Thoracic aorta (tissue), 2 donors: ENCODE measurements around the gene HRAS. TPM values are rescaled to one million over a fixed set of nuclear protein-coding genes. Genes with fewer than 3 reads are reported as not detected.

Source experiments
- ATAC-seq: fragments of 150-250 bp; one replicate; pipeline ENCODE4 v1.8.0; 2017; ENCODE audit warnings: low read depth; ENCODE audit not compliant: insufficient number of reproducible peaks, low FRiP score
- DNase-seq: peaks from one replicate; pipeline ENCODE4 v3.0.0-alpha.2; 2020; ENCODE audit warnings: low spot score
- H3K27ac ChIP-seq, 2 donors: fragments of 200-600 bp; sonication (generic); 1 replicate in 1 of 2; 2 replicates in 1 of 2; pipeline ENCODE4 v1.5.1; 2016; ENCODE audit warnings: mild to moderate bottlenecking in 2 of 2, moderate library complexity in 2 of 2
- H3K27me3 ChIP-seq: fragments of 200-600 bp; sonication (generic); replicated peaks from 2 replicates; pipeline ENCODE4 v1.6.0; 2016; ENCODE audit warnings: mild to moderate bottlenecking; ENCODE audit not compliant: insufficient read depth
- H3K36me3 ChIP-seq: fragments of 200-600 bp; sonication (generic); one replicate; pipeline ENCODE4 v1.5.1; 2016
- H3K4me1 ChIP-seq, 2 donors: fragments of 200-600 bp; sonication (generic); 1 replicate in 1 of 2; 2 replicates in 1 of 2; pipeline versions ENCODE4 v1.5.1 to v1.6.0; 2016; ENCODE audit warnings: low read depth in 2 of 2, mild to moderate bottlenecking in 1 of 2; ENCODE audit not compliant: control insufficient read depth in 1 of 2
- H3K4me3 ChIP-seq: fragments of 200-600 bp; sonication (generic); 2 replicates; pipeline ENCODE4 v1.5.1; 2016; ENCODE audit warnings: mild to moderate bottlenecking
- H3K9me3 ChIP-seq: fragments of 200-600 bp; sonication (generic); 2 replicates; pipeline ENCODE4 v1.5.1; 2016
- total RNA-seq, 2 donors: library from RNA; depleted of rRNA; stranded (reverse); fragments of >200 nt; gene quantifications; one replicate each; pipeline versions ENCODE4 v1.1.0 to v1.2.3, GENCODE V29; 2016
- TF ChIP-seq, protein P1 (sequence below): fragments of 200-600 bp; sonication (generic); IDR thresholded peaks from one replicate; pipeline ENCODE4 v1.5.1; 2019; ENCODE audit warnings: antibody characterized with exemption

The HRAS gene
- total RNA-seq, 2 donors from 2014 or later: 17.7 to 32.4 TPM

- DNase-seq: no peak
- TF ChIP-seq, protein P1, sequence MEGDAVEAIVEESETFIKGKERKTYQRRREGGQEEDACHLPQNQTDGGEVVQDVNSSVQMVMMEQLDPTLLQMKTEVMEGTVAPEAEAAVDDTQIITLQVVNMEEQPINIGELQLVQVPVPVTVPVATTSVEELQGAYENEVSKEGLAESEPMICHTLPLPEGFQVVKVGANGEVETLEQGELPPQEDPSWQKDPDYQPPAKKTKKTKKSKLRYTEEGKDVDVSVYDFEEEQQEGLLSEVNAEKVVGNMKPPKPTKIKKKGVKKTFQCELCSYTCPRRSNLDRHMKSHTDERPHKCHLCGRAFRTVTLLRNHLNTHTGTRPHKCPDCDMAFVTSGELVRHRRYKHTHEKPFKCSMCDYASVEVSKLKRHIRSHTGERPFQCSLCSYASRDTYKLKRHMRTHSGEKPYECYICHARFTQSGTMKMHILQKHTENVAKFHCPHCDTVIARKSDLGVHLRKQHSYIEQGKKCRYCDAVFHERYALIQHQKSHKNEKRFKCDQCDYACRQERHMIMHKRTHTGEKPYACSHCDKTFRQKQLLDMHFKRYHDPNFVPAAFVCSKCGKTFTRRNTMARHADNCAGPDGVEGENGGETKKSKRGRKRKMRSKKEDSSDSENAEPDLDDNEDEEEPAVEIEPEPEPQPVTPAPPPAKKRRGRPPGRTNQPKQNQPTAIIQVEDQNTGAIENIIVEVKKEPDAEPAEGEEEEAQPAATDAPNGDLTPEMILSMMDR: no peak
- Histone ChIP-seq H3K27ac (no peak overlapping the region), H3K36me3 (peaks cover 37% of the 10 kb centered on the region), H3K9me3 (no peaks in the 10 kb centered on the region), H3K4me1 (peaks cover 19 to 31% of the 10 kb centered on the region in 2 donors), H3K4me3 (no peak overlapping the region), H3K27me3 (no peaks in the 10 kb centered on the region)
- no peak for ATAC-seq
These were observed 34.2 kb downstream of the HRAS start for GRCh38 chr11:501001-501682.

GRCh38 chr11:499201-500076 is 35.9 kb downstream of the HRAS start:
- TF ChIP-seq, protein P1: no peak
- H3K27ac ChIP-seq: no peak overlapping the region
- DNase-seq (no peak), ATAC-seq (no peak)
- H3K4me3 ChIP-seq: no peak overlapping the region
- peaks cover 7 to 14% of the 10 kb centered on the region in 2 donors for H3K4me1 ChIP-seq
- H3K27me3 ChIP-seq: no peaks in the 10 kb centered on the region
- H3K9me3 ChIP-seq: no peaks in the 10 kb centered on the region
- peaks cover 50% of the 10 kb centered on the region for H3K36me3 ChIP-seq

DNA sequence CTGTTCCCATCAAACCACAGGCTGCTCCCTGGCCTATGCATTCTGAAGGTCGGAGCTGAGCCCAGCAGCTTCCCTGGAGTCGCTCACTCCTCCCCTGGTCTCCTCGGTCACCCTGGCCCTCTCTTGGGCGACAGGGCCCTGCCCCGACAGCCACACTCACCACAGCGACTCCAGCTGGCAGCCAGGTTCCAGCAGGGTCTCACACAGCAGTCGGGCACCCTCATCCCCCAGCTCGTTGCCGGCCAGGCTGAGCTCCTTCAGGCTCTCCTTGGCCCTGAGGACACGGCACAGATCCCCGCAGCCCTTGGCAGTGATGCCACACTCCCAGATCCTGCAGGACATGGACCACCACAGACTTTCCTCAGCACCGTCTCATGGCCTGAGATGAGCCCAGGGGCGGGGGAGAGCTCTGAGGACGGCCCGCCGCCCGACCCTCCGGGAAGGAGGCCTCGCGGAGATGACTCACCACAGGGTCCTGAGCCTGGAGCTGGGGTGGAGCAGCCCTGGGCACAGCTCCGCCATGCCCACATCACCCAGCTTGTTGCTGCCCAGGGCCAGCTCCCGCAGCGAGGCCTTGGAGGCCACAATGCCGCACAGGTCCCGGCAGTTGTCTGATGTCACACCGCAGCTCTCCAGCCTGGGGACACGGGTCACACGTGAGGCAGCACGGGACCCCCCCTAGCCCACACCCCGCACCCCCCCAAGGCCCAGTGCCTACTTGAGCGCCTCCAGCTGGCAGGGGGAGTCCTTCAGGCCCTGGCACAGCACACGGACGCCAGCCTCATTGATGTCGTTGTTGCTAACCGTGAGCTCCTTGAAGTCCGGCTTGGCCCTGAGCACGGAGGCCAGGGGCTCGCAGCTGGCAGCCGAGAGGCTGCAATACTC is 36.8 kb downstream of the HRAS start:
- ATAC-seq (no peak), DNase-seq (no peak)
- Histone ChIP-seq H3K27ac (no peak overlapping the region), H3K4me1 (peaks cover 3 to 5% of the 10 kb centered on the region in 2 donors), H3K36me3 (peaks cover 55% of the 10 kb centered on the region), H3K27me3 (no peaks in the 10 kb centered on the region), H3K9me3 (no peaks in the 10 kb centered on the region), H3K4me3 (no peak overlapping the region)
- TF ChIP-seq, protein P1: no peak

- no peak overlapping the region for H3K27ac ChIP-seq
- DNase-seq (no peak), ATAC-seq (no peak)
- no peaks in the 10 kb centered on the region for H3K27me3 ChIP-seq
- H3K4me1 ChIP-seq: peaks cover 1 to 3% of the 10 kb centered on the region in 2 donors
- H3K36me3 ChIP-seq: peaks cover 55% of the 10 kb centered on the region
- H3K4me3 ChIP-seq: no peak overlapping the region
- TF ChIP-seq, protein P1: no peak
- no peaks in the 10 kb centered on the region for H3K9me3 ChIP-seq
These were observed 37.6 kb downstream of the HRAS start for GRCh38 chr11:497565-498296.
